Activated B cell treated with CpG ODN at 0.5 μM for 24 hours (primary cell): ENCODE results near the gene FAT1. TPM values are rescaled to one million over a fixed set of nuclear protein-coding genes. Genes with fewer than 3 reads are reported as not detected.

ENCODE experiments used
- ATAC-seq: fragments of 200-7000 bp; cut with Tn5 transposase; one replicate; pipeline ENCODE4 v1.10.0; 2021; ENCODE audit warnings: low read depth, mild to moderate bottlenecking, moderate library complexity
- CTCF ChIA-PET: fragments of 350-600 bp; sonication (Branson Sonifier 250); formaldehyde crosslinking; loops from one replicate; lab custom pipeline; 2021; ENCODE audit warnings: antibody characterized with exemption; lab: Charles Lee
- POLR2A ChIA-PET: fragments of 350-600 bp; sonication (Branson Sonifier 250); formaldehyde crosslinking; loops from one replicate; lab custom pipeline; 2021; ENCODE audit warnings: antibody characterized with exemption; lab: Charles Lee
- DNase-seq: peaks from one replicate; pipeline ENCODE4 v3.0.0; 2022
- H3K27ac Mint-ChIP-seq: one replicate; pipeline ENCODE4 v1.8.0; 2020; ENCODE audit warnings: mixed read lengths
- H3K27me3 Mint-ChIP-seq: one replicate; pipeline ENCODE4 v1.8.0; 2021; ENCODE audit warnings: mixed read lengths
- H3K36me3 Mint-ChIP-seq: one replicate; pipeline ENCODE4 v1.8.0; 2021; ENCODE audit warnings: low read depth, mixed read lengths
- H3K4me1 Mint-ChIP-seq: one replicate; pipeline ENCODE4 v1.8.0; 2021; ENCODE audit warnings: mixed read lengths
- H3K4me3 Mint-ChIP-seq: one replicate; pipeline ENCODE4 v1.8.0; 2020; ENCODE audit warnings: mild to moderate bottlenecking, mixed read lengths
- H3K9me3 Mint-ChIP-seq: one replicate; pipeline ENCODE4 v1.8.0; 2020; ENCODE audit warnings: mixed read lengths
- intact Hi-C: fragments of 100-400 bp; cut with micrococcal nuclease; formaldehyde crosslinking; loops from one replicate; pipeline ENCODE4 v1.15.1; 2024
- total RNA-seq: library from RNA; stranded (reverse); gene quantifications from 2 replicates; pipeline ENCODE4 v1.2.3, GENCODE V29; 2022
- TF ChIP-seq, protein P1 (sequence below): fragments of 200-600 bp; IDR thresholded peaks from one replicate; pipeline ENCODE4 v1.8.0; 2022; ENCODE audit warnings: antibody characterized with exemption, mild to moderate bottlenecking

The FAT1 gene
- total RNA-seq, 1 donor from 2014 or later = not detected

DNA sequence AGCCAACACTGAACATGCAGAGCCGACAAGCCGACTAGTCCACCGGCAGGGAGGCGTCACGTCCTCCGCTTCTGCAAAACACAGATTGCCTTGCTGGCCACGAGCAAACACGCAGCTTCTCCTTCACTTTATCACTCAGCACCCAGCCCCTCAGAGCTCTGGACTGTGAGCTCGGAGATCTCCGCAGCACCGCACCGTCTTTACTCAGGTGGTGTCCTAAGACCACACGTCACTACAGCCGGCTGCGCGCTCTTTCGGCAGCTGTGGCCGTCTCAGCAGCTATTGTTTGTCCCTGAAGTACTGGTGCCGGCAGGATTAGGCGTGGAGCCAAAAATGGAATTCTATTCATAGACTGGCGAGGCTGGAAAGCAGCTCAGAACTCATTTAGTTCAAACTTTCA is 72.0 kb downstream of the FAT1 start:
- H3K4me3 Mint-ChIP-seq = no peak overlapping the region
- H3K36me3 Mint-ChIP-seq = no peaks in the 10 kb centered on the region
- ATAC-seq (no peak), DNase-seq (no peak)
- H3K9me3 Mint-ChIP-seq = no peaks in the 10 kb centered on the region
- ChIA-PET POLR2A (no interaction called here), CTCF (no interaction called here)
- TF ChIP-seq, protein P1, sequence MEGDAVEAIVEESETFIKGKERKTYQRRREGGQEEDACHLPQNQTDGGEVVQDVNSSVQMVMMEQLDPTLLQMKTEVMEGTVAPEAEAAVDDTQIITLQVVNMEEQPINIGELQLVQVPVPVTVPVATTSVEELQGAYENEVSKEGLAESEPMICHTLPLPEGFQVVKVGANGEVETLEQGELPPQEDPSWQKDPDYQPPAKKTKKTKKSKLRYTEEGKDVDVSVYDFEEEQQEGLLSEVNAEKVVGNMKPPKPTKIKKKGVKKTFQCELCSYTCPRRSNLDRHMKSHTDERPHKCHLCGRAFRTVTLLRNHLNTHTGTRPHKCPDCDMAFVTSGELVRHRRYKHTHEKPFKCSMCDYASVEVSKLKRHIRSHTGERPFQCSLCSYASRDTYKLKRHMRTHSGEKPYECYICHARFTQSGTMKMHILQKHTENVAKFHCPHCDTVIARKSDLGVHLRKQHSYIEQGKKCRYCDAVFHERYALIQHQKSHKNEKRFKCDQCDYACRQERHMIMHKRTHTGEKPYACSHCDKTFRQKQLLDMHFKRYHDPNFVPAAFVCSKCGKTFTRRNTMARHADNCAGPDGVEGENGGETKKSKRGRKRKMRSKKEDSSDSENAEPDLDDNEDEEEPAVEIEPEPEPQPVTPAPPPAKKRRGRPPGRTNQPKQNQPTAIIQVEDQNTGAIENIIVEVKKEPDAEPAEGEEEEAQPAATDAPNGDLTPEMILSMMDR = no peak
- no peaks in the 10 kb centered on the region for H3K27me3 Mint-ChIP-seq
- H3K27ac Mint-ChIP-seq = no peak overlapping the region
- intact Hi-C loops = no loop called here
- H3K4me1 Mint-ChIP-seq = no peaks in the 10 kb centered on the region

DNA sequence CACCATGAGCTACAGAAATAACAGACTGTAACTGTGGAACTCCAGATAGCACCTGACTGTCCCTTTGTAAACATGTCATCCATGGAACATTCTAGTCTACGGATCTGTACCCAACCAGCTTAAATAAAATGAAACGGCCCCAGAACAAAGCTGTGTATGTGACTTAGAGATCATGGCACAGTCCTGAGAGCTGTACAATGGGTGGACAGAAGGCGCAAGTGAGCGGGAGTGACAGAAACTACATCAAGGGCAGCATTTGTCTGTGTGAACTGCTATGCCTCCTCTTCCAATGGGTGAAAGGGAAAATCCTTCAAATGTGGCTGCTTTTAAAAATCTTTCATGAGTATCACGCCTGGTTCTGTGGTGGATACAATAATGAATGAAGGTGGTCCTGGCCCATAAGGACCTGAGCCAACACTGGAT is 72.5 kb downstream of the FAT1 start:
- no peaks in the 10 kb centered on the region for H3K4me1 Mint-ChIP-seq
- TF ChIP-seq, protein P1 = no peak
- DNase-seq (no peak), ATAC-seq (no peak)
- no peaks in the 10 kb centered on the region for H3K36me3 Mint-ChIP-seq
- intact Hi-C loops = no loop called here
- no peaks in the 10 kb centered on the region for H3K27me3 Mint-ChIP-seq
- ChIA-PET CTCF (no interaction called here), POLR2A (no interaction called here)
- H3K27ac Mint-ChIP-seq = no peak overlapping the region
- no peak overlapping the region for H3K4me3 Mint-ChIP-seq
- H3K9me3 Mint-ChIP-seq = no peaks in the 10 kb centered on the region

DNA sequence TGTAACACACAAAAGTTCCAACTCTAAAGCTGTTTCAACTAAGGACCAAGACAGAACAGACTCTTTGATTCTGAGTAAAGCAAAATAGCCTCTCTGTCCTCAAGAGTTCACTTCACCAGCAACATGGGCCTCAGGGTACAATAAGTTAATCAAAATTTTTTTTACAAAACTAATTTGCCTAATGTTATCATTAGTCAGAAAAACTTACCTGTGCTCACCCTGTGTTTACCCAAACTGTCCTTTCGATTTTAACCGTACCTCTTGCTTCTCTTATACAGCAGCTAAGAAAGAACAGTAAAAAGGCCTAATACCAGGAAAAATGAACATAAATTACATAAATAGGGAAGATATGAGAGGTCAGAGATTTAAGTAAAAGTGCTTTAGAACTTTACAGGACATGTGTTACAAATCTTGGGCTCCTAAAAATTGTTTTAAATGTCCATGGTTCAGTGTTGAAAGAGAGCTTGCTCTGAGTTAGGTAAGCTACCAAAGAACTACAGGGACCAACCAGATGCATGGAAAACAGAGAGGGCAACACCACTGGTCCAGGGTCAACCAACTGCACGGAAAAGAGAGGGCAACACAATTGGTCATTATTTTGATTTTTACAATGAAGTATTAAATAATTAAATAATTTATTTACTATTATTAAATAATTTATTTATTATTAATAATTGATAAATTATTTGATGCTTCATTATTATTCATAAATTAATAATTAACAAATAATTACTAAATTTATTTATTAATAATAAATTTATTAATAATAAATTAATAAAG is 73.1 kb downstream of the FAT1 start:
- CTCF ChIA-PET = no interaction called here
- DNase-seq (no peak), ATAC-seq (no peak)
- no peak overlapping the region for H3K4me3 Mint-ChIP-seq
- intact Hi-C loops = no loop called here
- no peak overlapping the region for H3K27ac Mint-ChIP-seq
- POLR2A ChIA-PET = no interaction called here
- H3K36me3 Mint-ChIP-seq = no peaks in the 10 kb centered on the region
- no peaks in the 10 kb centered on the region for H3K4me1 Mint-ChIP-seq
- H3K27me3 Mint-ChIP-seq = no peaks in the 10 kb centered on the region
- H3K9me3 Mint-ChIP-seq = no peaks in the 10 kb centered on the region
- TF ChIP-seq, protein P1 = no peak

DNA sequence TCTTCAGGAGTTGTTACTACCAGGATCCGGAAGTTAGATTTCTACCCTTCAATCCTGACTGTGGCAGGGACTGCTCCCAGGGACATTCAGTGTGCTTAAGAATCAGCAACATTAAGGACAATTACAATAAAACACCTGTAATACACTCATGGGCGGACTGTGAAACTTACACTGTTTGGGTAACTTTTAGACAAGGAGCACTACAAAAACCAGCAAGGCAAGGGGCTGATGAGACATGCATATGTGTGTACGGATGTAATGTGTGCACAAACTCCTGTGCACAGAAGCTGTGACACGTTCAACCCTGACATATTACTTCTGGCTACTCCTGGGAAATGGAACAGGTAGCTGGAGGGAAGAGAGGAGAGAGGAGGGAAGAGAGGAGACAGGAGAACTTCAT is 75.8 kb downstream of the FAT1 start:
- TF ChIP-seq, protein P1 = no peak
- POLR2A ChIA-PET = no interaction called here

DNA sequence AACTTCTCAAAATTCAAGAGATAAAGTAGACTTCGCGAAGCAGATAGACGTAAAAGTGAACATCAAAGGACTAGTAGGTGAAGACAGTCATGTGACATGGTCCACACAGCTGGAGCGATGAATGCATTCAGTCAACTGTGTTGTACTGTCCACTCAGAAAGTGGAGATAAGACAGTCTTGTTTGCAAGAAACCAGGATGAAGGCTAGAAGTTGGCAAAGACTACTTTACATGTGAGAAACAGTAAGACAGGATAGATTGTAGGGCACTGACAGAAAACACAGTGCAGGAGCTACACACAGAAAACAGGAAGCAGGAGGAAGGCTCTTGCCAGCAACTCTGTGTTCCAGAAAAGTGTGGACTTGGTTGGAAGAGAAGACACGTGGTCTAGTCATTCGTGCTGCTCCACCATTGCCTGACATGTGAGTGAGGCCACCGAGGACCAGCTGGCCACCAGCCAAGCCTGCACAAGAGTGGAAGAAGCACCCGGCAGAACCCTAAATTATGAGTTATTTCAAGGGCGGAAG is 78.9 kb downstream of the FAT1 start:
- Mint-ChIP-seq H3K4me3 (no peak overlapping the region), H3K9me3 (peaks cover 2% of the 10 kb centered on the region), H3K4me1 (no peaks in the 10 kb centered on the region), H3K27ac (no peak overlapping the region), H3K27me3 (no peaks in the 10 kb centered on the region), H3K36me3 (no peaks in the 10 kb centered on the region)
- ATAC-seq (no peak), DNase-seq (no peak)
- ChIA-PET POLR2A (no interaction called here), CTCF (no interaction called here)
- intact Hi-C loops = no loop called here
- TF ChIP-seq, protein P1 = no peak

More for the DNA sequence above, 75.8 kb downstream of the FAT1 start:
- Mint-ChIP-seq H3K4me1 (no peaks in the 10 kb centered on the region), H3K27me3 (no peaks in the 10 kb centered on the region), H3K4me3 (no peak overlapping the region), H3K36me3 (no peaks in the 10 kb centered on the region), H3K27ac (no peak overlapping the region), H3K9me3 (peaks cover 2% of the 10 kb centered on the region)
- intact Hi-C loops = no loop called here
- no peak for ATAC-seq
- no peak for DNase-seq
- CTCF ChIA-PET = no interaction called here
